Transverse colon (tissue), 4 donors: ENCODE measurements around the gene DDX39B. TPM values are rescaled to one million over a fixed set of nuclear protein-coding genes. Genes with fewer than 3 reads are reported as not detected.

Experiments used
- DNase-seq: peaks from one replicate; pipeline ENCODE4 v3.0.0-alpha.2; 2019
- H3K27ac ChIP-seq, 4 donors: fragments of 200-600 bp; sonication (generic); 2 replicates each; pipeline ENCODE4 v1.5.1; 2016 to 2018; ENCODE audit warnings: inconsistent platforms in 4 of 4
- H3K27me3 ChIP-seq: fragments of 200-600 bp; sonication (generic); 2 replicates; pipeline ENCODE4 v1.5.1; 2017; ENCODE audit warnings: inconsistent platforms
- H3K36me3 ChIP-seq, 4 donors: fragments of 200-600 bp; sonication (generic); 2 replicates each; pipeline ENCODE4 v1.5.1; 2017 to 2019; ENCODE audit warnings: inconsistent platforms in 4 of 4
- H3K4me1 ChIP-seq, 4 donors: fragments of 200-600 bp; sonication (generic); 2 replicates each; pipeline ENCODE4 v1.5.1; 2017 to 2020; ENCODE audit warnings: inconsistent platforms in 4 of 4
- H3K4me3 ChIP-seq, 4 donors: fragments of 200-600 bp; sonication (generic); 1 replicate in 1 of 4; 2 replicates in 3 of 4; pipeline versions ENCODE4 v1.5.1 to v1.6.1; 2017 to 2019; ENCODE audit warnings: inconsistent platforms in 4 of 4
- H3K9me3 ChIP-seq, 2 donors: fragments of 200-600 bp; sonication (generic); 2 replicates each; pipeline ENCODE4 v1.5.1; 2017 to 2019; ENCODE audit warnings: inconsistent platforms in 2 of 2
- EP300 ChIP-seq: sonication (generic); formaldehyde crosslinking; IDR thresholded peaks from one replicate; pipeline ENCODE4 v1.6.1; 2017; ENCODE audit warnings: antibody characterized with exemption, low read depth
- POLR2A ChIP-seq: fragments of 450-650 bp; IDR thresholded peaks from one replicate; pipeline ENCODE4 v1.6.1; 2016; ENCODE audit warnings: antibody characterized with exemption, mild to moderate bottlenecking, moderate library complexity
- POLR2AphosphoS5 ChIP-seq, 3 donors: sonication (generic); formaldehyde crosslinking; IDR thresholded peaks; one replicate each; pipeline ENCODE4 v1.6.1; 2016; ENCODE audit warnings: antibody characterized with exemption in 3 of 3
- WGBS, 2 donors: methylation state at CpG; one replicate each; pipeline ENCODE4 v1.1.5; 2018; ENCODE audit warnings: low coverage in 1 of 2; 5-methylcytosine and 5-hydroxymethylcytosine counted together
- in situ Hi-C, 4 donors: fragments of 200-750 bp; cut with MboI; loops; one replicate each; pipeline versions ENCODE4 v1.15.0 to v1.15.1; 2017; ENCODE audit warnings: low sequenced_read_pairs in 3 of 4, low pct_ligation_motif_present in 1 of 4, low pct_unique_long_range_greater_than_20kb in 1 of 4
- intact Hi-C: fragments of 100-400 bp; cut with DNase I; formaldehyde crosslinking; loops from one replicate; pipeline ENCODE4 v1.15.1; 2023; ENCODE audit warnings: low total_unique reads
- total RNA-seq, 4 donors: library from RNA; depleted of rRNA; stranded (reverse); fragments of >200 nt; gene quantifications; one replicate each; pipeline ENCODE4 v1.1.0, GENCODE V29; 2016
- TF ChIP-seq, protein P1 (sequence below), 5 experiments: fragments of 200-600 bp in 3 of 5; fragments of 450-650 bp in 2 of 5; sonication (generic) in 3 of 5; IDR thresholded peaks; 1 replicate in 2 of 5; 2 replicates in 3 of 5; pipeline ENCODE4 v1.5.1; 2016 to 2017; ENCODE audit warnings: antibody characterized with exemption in 5 of 5, inconsistent platforms in 3 of 5, mild to moderate bottlenecking in 2 of 5, moderate library complexity in 1 of 5

The DDX39B gene
- total RNA-seq, 4 donors from 2014 or later: 147 to 519 (median 271) TPM

GRCh38 chr6:31581434-31582229 is 39.8 kb upstream of the DDX39B start:
- Histone ChIP-seq H3K4me3 (peak overlapping the region; percentile 52 to 96 (median 75)), H3K9me3 (no peaks in the 10 kb centered on the region), H3K27me3 (peaks cover 7% of the 10 kb centered on the region), H3K4me1 (peaks cover 6 to 36% (median 7%) of the 10 kb centered on the region in 4 donors), H3K27ac (peak overlapping the region; percentile 79 to 91 (median 86)), H3K36me3 (no peaks in the 10 kb centered on the region)
- intact Hi-C loops (loop anchor here (5.0 kb wide), 1 partner anchor 34 kb away; the partner anchor contains the start of genes ATP6V1G2 and NFKBIL1), in situ Hi-C loops (no loop called here)
- TF ChIP-seq POLR2A (no peak), EP300 (no peak), POLR2AphosphoS5 (IDR thresholded peaks at IDR 0.05) (no peak)
- TF ChIP-seq, protein P1, sequence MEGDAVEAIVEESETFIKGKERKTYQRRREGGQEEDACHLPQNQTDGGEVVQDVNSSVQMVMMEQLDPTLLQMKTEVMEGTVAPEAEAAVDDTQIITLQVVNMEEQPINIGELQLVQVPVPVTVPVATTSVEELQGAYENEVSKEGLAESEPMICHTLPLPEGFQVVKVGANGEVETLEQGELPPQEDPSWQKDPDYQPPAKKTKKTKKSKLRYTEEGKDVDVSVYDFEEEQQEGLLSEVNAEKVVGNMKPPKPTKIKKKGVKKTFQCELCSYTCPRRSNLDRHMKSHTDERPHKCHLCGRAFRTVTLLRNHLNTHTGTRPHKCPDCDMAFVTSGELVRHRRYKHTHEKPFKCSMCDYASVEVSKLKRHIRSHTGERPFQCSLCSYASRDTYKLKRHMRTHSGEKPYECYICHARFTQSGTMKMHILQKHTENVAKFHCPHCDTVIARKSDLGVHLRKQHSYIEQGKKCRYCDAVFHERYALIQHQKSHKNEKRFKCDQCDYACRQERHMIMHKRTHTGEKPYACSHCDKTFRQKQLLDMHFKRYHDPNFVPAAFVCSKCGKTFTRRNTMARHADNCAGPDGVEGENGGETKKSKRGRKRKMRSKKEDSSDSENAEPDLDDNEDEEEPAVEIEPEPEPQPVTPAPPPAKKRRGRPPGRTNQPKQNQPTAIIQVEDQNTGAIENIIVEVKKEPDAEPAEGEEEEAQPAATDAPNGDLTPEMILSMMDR (IDR thresholded peaks at IDR 0.05): no peak
- 12 to 47% methylated on average over 3 to 21 of the region's 21 CpGs for WGBS, 2 donors
- no peak for DNase-seq

DNA sequence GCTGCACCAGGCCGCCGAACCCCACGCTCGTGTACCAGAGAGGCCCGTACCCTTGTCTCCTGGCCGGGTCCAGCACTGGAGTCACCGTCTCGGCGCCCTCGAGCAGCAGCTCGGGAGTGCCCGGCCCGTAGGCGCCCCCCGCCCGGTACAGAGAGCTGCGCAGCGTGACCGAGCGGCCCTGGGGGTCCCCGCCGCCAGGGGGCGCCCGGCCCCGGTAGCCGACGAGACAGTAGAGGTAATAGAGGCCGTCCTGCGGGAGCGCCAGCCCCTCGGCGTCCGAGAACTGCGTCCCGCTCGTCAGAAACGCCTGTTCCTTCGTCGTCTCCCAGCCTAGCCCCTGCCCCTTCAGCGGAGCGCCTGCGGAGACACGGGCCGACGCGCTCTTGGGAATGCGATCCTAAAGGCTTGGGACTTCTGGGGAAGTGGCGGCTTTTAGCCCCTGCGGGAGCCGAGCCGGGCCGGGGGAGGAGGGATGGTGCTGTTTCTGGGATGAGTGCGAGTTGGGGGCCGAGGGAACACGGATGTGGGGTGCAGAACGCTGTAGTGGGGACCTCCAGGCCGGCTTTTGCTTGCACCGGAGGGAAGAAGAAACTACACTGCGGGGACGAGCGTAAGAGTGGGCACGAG is 39.1 kb upstream of the DDX39B start:
- Histone ChIP-seq H3K9me3 (no peaks in the 10 kb centered on the region), H3K27me3 (peaks cover 7% of the 10 kb centered on the region), H3K4me1 (peaks cover 6 to 33% (median 7%) of the 10 kb centered on the region in 4 donors), H3K36me3 (no peaks in the 10 kb centered on the region), H3K4me3 (peak overlapping the region; percentile 52 to 96 (median 75)), H3K27ac (peak overlapping the region; percentile 79 to 91 (median 86))
- no peak for TF ChIP-seq EP300
- TF ChIP-seq, protein P1 (IDR thresholded peaks at IDR 0.05): peak; percentile 92 to 99 (median 97)
- peak; percentile 41 to 66 (median 57) for TF ChIP-seq POLR2AphosphoS5 (IDR thresholded peaks at IDR 0.05)
- TF ChIP-seq POLR2A: peak; percentile 48
- intact Hi-C loops: loop anchor here (5.0 kb wide), 1 partner anchor 34 kb away; the partner anchor contains the start of genes ATP6V1G2 and NFKBIL1
- in situ Hi-C loops: no loop called here
- peak; percentile 88 for DNase-seq
- WGBS, 2 donors: 0% methylated on average over 47 of the region's 62 CpGs; no CpG with 5 or more reads in 1 of the 2 donors

- Histone ChIP-seq H3K9me3 (no peaks in the 10 kb centered on the region), H3K27ac (peak overlapping the region; percentile 79 to 91 (median 86)), H3K4me1 (peaks cover 6 to 28% (median 7%) of the 10 kb centered on the region in 4 donors), H3K27me3 (peaks cover 7% of the 10 kb centered on the region), H3K4me3 (peak overlapping the region; percentile 52 to 96 (median 75)), H3K36me3 (no peaks in the 10 kb centered on the region)
- intact Hi-C loops: loop anchor here (5.0 kb wide), 1 partner anchor 33 kb away; the partner anchor contains the start of genes ATP6V1G2 and NFKBIL1
- WGBS, 2 donors: 45 to 58% methylated on average over 5 to 11 of the region's 11 CpGs
- in situ Hi-C loops: no loop called here
- no peak for DNase-seq
- TF ChIP-seq, protein P1 (IDR thresholded peaks at IDR 0.05): no peak
- TF ChIP-seq POLR2AphosphoS5 (IDR thresholded peaks at IDR 0.05) (no peak), EP300 (no peak), POLR2A (no peak)
Measured at GRCh38 chr6:31580438-31580740, 38.6 kb upstream of the DDX39B start.
